ENCODE results near the gene YIF1B. TPM values are rescaled to one million over a fixed set of nuclear protein-coding genes. Genes with fewer than 3 reads are reported as not detected.

The YIF1B gene
- total RNA-seq, 4 donors from 2014 or later, result 15.0 to 24.5 (median 18.4) TPM

DNA sequence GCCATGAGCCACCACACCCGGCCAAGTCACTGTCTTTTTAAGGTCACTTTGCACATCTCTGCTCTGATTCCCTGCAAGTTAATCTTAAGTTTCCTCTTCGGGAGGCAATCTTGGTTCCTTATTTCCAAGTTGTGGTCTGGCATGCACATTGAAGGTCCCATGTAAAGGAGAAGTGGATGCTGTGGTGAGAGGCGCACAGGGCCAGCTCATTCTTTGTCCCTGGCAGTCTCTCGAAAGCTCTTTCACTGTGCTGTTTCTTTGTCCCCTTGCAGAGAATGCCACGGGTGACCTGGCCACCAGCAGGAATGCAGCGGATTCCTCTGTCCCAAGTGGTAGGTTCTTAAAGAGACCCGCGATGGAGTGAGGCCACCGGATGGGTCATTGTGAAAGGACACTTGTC is 28.1 kb downstream of the YIF1B start:
- Histone ChIP-seq H3K4me3 (no peak overlapping the region), H3K27ac (no peak overlapping the region), H3K9me3 (no peaks in the 10 kb centered on the region), H3K4me1 (peaks cover 0 to 8% (median 3%) of the 10 kb centered on the region in 4 donors), H3K27me3 (no peaks in the 10 kb centered on the region), H3K36me3 (peaks cover 0 to 6% (median 0%) of the 10 kb centered on the region in 4 donors)
- intact Hi-C loops (cut with DNase I; ENCODE audit: low total_unique reads), result no loop called here
- 73 to 80% methylated on average over 1 to 9 of the region's 9 CpGs for WGBS, 2 donors (ENCODE audit: low coverage in 1 of 2)
- in situ Hi-C loops (cut with MboI; ENCODE audit: low pct_ligation_motif_present in 1 of 4, low pct_unique_long_range_greater_than_20kb in 1 of 4, low sequenced_read_pairs in 3 of 4), result no loop called here
- TF ChIP-seq POLR2AphosphoS5 (IDR thresholded peaks at IDR 0.05) (no peak), EP300 (IDR thresholded peaks at IDR 0.05; ENCODE audit: low read depth) (no peak), POLR2A (IDR thresholded peaks at IDR 0.05) (no peak)
- TF ChIP-seq, protein P1, sequence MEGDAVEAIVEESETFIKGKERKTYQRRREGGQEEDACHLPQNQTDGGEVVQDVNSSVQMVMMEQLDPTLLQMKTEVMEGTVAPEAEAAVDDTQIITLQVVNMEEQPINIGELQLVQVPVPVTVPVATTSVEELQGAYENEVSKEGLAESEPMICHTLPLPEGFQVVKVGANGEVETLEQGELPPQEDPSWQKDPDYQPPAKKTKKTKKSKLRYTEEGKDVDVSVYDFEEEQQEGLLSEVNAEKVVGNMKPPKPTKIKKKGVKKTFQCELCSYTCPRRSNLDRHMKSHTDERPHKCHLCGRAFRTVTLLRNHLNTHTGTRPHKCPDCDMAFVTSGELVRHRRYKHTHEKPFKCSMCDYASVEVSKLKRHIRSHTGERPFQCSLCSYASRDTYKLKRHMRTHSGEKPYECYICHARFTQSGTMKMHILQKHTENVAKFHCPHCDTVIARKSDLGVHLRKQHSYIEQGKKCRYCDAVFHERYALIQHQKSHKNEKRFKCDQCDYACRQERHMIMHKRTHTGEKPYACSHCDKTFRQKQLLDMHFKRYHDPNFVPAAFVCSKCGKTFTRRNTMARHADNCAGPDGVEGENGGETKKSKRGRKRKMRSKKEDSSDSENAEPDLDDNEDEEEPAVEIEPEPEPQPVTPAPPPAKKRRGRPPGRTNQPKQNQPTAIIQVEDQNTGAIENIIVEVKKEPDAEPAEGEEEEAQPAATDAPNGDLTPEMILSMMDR (IDR thresholded peaks at IDR 0.05), result no peak
- no peak for DNase-seq

DNA sequence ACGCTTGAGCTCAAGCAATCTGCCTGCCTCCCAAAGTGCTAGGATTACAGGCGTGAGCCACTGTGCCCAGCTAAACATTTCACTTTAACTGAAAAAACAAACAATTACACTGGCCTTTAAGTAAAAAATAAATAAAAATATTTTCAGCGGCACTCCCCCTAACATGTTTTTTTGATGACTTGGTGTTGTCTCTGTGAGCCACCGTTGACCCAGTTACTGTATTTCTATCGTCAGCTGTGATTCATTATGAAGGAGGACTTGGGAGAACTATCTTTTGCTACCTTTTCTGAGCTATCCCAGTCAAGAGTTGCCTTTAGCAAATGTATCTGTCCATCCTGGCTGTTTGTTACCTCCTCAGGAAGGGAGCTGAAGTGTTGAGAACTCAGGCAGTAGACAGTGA is 30.2 kb downstream of the YIF1B start:
- 89 to 96% methylated on average over 3 to 5 of the region's 5 CpGs for WGBS, 2 donors (ENCODE audit: low coverage in 1 of 2)
- Histone ChIP-seq H3K4me1 (peaks cover 0 to 26% (median 3%) of the 10 kb centered on the region in 4 donors), H3K9me3 (no peaks in the 10 kb centered on the region), H3K27ac (no peak overlapping the region), H3K36me3 (peaks cover 0 to 6% (median 0%) of the 10 kb centered on the region in 4 donors), H3K4me3 (no peak overlapping the region), H3K27me3 (no peaks in the 10 kb centered on the region)
- in situ Hi-C loops (cut with MboI; ENCODE audit: low pct_ligation_motif_present in 1 of 4, low pct_unique_long_range_greater_than_20kb in 1 of 4, low sequenced_read_pairs in 3 of 4) (no loop called here), intact Hi-C loops (cut with DNase I; ENCODE audit: low total_unique reads) (no loop called here)
- TF ChIP-seq, protein P1 (IDR thresholded peaks at IDR 0.05), result no peak
- TF ChIP-seq POLR2A (IDR thresholded peaks at IDR 0.05) (no peak), EP300 (IDR thresholded peaks at IDR 0.05; ENCODE audit: low read depth) (no peak), POLR2AphosphoS5 (IDR thresholded peaks at IDR 0.05) (no peak)
- no peak for DNase-seq

DNA sequence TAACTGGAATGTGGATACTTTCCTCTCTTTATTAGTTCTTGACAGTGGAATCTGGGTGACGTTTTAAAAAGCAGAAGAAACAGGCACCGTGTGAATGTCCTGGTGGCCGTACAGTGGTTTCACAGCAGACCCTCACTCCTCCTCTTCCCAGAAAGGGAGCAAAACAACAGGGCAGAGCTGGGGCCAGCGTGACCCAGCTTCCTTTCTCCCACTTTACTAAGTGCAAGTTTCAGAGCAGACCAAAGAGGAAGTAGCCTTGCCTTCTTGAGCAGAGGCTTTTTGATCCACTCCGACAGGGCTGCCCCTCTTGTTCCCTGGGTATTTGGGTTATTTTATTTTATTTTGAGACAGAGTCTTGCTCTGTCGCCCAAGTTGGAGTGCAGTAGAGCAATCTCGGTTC is 31.3 kb downstream of the YIF1B start:
- TF ChIP-seq EP300 (IDR thresholded peaks at IDR 0.05; ENCODE audit: low read depth) (no peak), POLR2AphosphoS5 (IDR thresholded peaks at IDR 0.05) (no peak), POLR2A (IDR thresholded peaks at IDR 0.05) (no peak)
- TF ChIP-seq, protein P1 (IDR thresholded peaks at IDR 0.05), result no peak
- Histone ChIP-seq H3K4me3 (no peak overlapping the region), H3K4me1 (peaks cover 0 to 25% (median 4%) of the 10 kb centered on the region in 4 donors), H3K27me3 (no peaks in the 10 kb centered on the region), H3K9me3 (no peaks in the 10 kb centered on the region), H3K36me3 (peaks cover 0 to 6% (median 0%) of the 10 kb centered on the region in 4 donors), H3K27ac (peak overlapping the region in 1 of 4 donors; percentile 17)
- DNase-seq, result no peak
- 63 to 74% methylated on average over 4 to 7 of the region's 7 CpGs for WGBS, 2 donors (ENCODE audit: low coverage in 1 of 2)
- intact Hi-C loops (cut with DNase I; ENCODE audit: low total_unique reads) (no loop called here), in situ Hi-C loops (cut with MboI; ENCODE audit: low pct_ligation_motif_present in 1 of 4, low pct_unique_long_range_greater_than_20kb in 1 of 4, low sequenced_read_pairs in 3 of 4) (no loop called here)

DNA sequence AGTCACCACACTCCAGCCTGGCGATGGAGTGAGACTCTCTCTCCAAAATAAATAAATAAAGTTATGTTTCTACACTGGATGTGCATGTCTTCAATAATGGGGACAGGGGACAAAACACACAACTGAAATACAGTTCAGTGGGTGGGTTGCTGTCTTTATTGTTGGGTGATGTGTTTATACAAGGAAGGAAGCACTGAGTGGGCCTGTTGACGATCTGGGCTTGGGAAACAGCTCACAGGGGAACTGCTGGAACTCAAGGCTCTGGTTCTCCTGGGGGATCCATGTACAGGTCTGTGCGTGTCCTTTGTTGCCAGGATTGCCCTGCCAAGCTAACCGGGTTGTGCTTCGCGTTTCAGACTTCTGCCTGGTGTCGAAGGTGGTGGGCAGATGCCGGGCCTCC is 32.5 kb downstream of the YIF1B start:
- no peaks in the 10 kb centered on the region for H3K9me3 ChIP-seq
- peaks cover 0 to 6% (median 0%) of the 10 kb centered on the region in 4 donors for H3K36me3 ChIP-seq
- TF ChIP-seq, protein P1 (IDR thresholded peaks at IDR 0.05), result no peak
- TF ChIP-seq POLR2A (IDR thresholded peaks at IDR 0.05), result no peak
- TF ChIP-seq POLR2AphosphoS5 (IDR thresholded peaks at IDR 0.05), result no peak
- TF ChIP-seq EP300 (IDR thresholded peaks at IDR 0.05; ENCODE audit: low read depth), result no peak
- intact Hi-C loops (cut with DNase I; ENCODE audit: low total_unique reads) (no loop called here), in situ Hi-C loops (cut with MboI; ENCODE audit: low pct_ligation_motif_present in 1 of 4, low pct_unique_long_range_greater_than_20kb in 1 of 4, low sequenced_read_pairs in 3 of 4) (no loop called here)
- H3K27me3 ChIP-seq, result no peaks in the 10 kb centered on the region
- DNase-seq, result no peak
- H3K27ac ChIP-seq, result no peak overlapping the region
- no peak overlapping the region for H3K4me3 ChIP-seq
- H3K4me1 ChIP-seq, result peaks cover 4 to 36% (median 8%) of the 10 kb centered on the region in 4 donors
- whole genome bisulfite sequencing, 2 donors (ENCODE audit: low coverage in 1 of 2), result 60 to 84% methylated on average over 1 to 8 of the region's 8 CpGs
